NCI-H510A (cell line): ENCODE results near the gene XIRP2.
"Not testable (repeated sequence)": the region's sequence is repeated elsewhere in the genome, so short reads cannot be mapped to it uniquely, and the experiment has no call there.

ENCODE experiments used
- DNase-seq: peaks from one replicate; lab custom pipeline; 2025; lab: John Stamatoyannopoulos, UW

XIRP2 gene

GRCh38 chr2:167052825-167053224 is 164.5 kb downstream of the XIRP2 start:
- no peak for DNase-seq

DNA sequence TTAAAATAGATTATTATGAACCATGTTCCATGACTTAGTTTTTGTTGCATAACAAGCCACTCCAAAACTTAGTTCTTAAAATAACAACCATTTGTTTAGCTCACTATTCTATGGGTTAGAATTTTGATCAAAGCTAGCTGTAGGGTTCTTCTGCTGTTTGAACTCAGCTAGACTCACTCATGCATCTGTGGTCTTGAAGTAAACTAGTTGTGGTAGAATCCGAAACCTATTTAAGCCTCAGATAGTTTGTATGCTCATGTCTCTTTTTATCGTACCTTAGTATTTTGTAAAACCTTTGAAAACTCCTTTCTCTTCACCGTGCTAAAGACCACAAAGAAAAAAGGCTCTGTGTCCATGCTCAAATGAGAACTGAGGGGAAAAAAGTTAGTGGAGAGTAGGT is 166.6 kb downstream of the XIRP2 start:
- DNase-seq = no peak

- DNase-seq = no peak
These were observed 169.2 kb downstream of the XIRP2 start for GRCh38 chr2:167057446-167057845.

- DNase-seq = no peak
These were observed 170.9 kb downstream of the XIRP2 start for GRCh38 chr2:167059173-167059572.

- no peak for DNase-seq
These were observed 181.6 kb downstream of the XIRP2 start for GRCh38 chr2:167069855-167070254.

DNA sequence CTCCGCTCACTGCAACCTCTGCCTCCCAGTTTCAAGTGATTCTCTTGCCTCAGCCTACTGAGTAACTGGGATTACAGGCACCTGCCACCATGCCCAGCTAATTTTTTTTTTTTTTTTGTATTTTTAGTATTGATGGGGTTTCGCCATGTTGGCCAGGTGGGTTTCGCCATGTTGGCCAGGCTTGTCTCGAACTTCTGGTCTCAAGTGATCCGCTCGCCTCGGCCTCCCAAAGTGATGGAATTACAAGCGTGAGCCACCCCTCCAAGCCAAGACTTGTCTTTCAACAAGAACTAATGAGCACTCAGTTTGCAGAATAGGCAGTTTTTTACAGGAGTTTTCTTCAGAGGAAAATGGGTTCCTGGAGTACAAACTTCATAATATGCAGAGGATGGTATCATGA is 187.4 kb downstream of the XIRP2 start:
- DNase-seq = not testable (repeated sequence)

GRCh38 chr2:167098931-167099330 is 210.7 kb downstream of the XIRP2 start:
- not testable (repeated sequence) for DNase-seq

- DNase-seq = no peak
These were observed 212.2 kb downstream of the XIRP2 start for GRCh38 chr2:167100506-167100905.

DNA sequence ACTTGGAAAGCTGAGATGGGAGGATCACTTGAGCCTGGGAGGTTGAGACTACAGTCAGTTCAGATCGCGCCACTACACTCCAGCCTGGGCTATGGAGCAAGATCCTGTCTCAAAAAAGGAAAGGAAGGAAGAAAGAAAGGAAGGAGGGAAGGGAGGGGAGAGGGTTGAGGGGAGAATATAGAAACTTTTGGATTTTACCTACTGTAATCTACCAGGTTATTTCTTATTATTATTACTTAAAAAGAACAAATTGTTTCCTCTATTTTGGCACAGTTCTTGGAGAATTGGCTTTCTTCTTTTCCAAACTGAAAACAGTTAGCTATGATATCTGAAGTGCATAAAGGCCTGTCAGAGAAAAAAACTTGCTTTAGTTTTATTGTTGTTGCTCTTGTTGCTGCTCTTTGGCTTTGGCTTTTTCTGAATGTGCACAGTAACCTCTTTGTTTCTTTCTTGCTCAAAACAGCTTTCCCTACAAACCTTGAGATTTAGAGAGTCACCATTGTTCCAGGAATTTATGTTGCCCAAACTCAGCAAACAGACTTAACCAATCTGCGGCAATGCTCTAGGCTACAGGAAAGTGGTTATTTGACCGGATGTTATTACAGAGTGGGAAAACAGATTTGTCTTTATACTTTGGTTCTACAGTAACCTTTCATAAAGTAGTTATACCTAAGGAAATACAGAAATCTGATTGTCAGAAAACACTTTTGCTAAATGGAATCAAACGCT is 214.9 kb downstream of the XIRP2 start:
- no peak for DNase-seq

GRCh38 chr2:167103757-167104133 is 215.5 kb downstream of the XIRP2 start:
- no peak for DNase-seq

DNA sequence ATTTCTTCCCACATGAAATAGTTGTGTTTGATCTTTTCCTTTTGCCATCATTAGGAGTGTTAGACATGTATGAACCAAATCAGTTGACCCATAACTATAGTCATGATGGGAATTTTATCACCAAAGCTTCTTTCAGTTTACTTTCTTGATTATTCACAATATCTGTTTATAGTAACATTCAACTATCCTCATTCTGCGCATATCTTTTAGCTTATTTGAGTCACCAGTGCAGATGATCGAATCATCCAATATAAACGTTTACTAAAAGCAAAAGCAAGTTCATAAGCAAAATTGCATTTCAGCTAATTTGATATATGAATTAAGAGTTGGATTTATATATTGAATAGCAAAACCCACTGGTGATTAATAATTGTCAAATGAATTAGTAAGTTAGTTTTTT is 216.4 kb downstream of the XIRP2 start:
- no peak for DNase-seq

- not testable (repeated sequence) for DNase-seq
These were observed 221.4 kb downstream of the XIRP2 start for GRCh38 chr2:167109682-167110081.

DNA sequence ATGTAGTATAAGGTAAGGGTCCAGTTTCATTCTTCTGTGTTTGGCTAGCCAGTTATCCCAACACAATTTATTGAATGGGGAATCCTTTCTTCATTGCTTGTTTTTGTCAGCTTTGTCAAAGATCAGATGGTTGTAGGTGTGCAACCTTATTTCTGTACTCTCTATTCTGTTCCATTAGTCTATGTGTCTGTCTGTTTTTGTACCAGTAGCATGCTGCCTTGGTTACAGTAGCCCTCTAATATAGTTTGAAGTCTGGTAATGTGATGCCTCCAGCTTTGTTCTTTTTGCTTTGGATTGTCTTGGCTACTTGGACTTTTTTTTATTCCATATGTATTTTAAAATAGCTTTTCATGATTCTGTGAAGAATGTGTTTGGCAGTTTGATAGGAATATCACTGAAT is 222.1 kb downstream of the XIRP2 start:
- no peak for DNase-seq

- DNase-seq = no peak
These were observed 225.7 kb downstream of the XIRP2 start for GRCh38 chr2:167114018-167114417.

DNA sequence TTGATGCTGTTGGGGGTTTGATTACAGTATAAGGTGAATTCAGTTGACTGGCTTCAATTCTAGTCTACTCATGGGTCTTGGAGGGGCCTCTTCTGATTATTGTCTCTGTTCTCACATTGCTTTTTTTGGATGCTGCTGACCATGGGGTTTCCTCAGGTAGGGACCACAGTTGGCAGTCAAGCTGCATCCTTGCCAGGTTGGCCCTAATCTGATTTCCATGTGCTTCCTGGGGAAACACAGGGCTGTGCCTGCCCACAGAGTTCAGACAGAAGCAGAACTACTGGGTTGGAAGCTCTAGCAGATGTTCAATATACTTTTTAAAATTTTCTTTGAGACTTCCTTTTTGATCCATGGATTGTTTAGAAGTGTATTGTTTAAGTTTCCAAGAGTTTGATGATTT is 227.3 kb downstream of the XIRP2 start:
- DNase-seq = no peak

DNA sequence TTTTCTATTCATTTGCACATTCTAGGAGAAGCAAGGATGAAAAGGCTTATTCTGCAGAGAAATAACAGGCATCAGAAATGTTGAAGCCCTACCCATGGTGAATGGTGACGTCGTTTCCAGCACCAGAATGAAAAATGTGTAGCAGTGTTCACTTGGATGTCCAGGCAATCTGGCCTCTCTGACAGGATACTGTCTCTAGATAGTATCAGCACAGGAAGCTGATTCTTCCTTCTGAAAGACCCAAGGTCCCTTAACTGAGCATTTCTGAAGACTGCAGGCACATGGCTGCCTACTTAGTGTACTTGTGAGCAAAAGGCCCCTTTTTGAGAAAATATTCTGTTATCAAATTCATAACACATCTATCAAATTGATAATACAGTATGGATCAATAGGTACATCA is 234.1 kb downstream of the XIRP2 start:
- no peak for DNase-seq

- DNase-seq = no peak
These were observed 237.9 kb downstream of the XIRP2 start for GRCh38 chr2:167126165-167126564.

DNA sequence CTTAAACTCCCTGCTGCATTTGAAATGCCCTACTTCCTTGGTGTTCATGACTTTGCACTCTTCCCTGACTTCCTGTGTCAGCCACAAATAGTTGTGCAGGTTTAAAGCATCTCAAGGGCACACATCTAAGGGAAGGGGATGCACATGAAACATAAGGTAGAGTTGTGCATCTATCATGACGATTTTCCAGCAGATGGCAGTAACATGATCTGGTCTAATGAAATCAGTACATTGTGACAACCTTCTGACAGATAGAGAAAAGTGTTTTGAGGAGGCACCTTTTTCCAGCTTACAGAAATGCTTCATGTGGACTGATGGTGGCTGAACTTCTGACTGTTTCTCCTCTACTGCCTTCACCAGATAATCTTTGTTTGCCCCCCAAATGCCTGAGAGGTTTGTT is 238.9 kb downstream of the XIRP2 start:
- no peak for DNase-seq

DNA sequence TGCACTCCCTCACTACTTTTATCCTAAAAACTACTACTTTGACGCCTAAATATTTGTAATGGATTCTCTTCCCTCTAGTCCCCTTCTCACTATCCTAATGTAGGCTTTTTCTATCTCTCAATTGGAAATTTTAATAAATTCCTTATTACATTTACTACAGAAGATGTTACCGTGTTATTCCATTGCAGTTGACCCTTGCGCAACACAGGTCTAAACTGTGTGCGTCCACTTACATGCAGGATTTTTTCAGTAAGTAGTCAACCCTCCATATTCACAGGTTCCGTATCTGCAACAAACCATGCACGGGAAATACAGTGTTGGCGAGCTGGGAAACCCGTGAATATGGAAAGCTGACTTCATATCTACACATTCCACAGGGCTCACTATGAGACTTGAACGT is 239.8 kb downstream of the XIRP2 start:
- no peak for DNase-seq

DNA sequence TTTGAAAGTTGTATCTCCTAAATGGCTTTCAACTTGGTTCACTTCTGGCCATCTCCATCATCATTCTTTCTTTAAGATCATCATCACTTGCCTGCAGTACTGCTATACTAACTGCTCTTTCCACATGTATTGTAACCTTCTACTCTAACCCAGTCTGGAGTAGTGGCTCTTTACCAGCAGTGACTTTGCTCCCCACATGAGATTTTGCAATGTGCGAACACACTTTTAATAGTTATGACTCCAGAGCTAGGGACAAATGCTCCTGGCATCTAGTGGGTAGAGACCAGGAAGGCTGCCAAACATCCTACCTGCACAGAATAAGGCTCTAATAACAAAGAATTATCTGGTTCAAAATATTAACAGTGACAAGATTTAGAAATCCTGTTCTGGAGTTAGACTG is 243.8 kb downstream of the XIRP2 start:
- DNase-seq = no peak

DNA sequence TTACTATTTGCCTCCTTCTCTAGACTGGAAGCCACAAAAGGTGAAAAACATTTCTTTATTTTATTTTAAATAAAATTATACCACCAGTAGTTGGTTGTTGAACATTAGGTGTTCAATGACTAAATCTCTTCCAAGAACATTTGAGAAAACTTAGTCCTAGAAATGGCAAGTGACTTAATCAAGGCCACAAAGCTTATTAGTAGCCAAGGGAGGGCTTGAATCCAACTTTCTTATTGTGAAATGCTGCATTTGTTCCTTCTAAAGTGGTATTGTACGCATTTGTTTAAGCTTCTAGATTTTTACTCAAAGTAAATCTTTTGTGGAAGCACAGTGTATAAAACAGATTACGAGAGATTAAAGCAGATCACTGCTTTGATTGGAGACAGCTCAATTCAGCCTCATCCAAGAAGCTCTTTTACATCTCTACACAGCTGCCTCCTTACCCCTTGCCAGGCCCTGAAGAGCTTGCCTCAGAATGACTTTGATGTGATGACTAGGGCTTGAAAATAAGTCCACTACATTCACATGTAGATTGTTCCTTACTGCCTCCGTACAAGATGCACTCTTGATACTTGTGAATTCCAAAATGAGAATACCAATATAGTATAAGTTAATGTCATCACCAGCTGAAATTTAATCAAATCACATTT is 244.8 kb downstream of the XIRP2 start:
- no peak for DNase-seq

DNA sequence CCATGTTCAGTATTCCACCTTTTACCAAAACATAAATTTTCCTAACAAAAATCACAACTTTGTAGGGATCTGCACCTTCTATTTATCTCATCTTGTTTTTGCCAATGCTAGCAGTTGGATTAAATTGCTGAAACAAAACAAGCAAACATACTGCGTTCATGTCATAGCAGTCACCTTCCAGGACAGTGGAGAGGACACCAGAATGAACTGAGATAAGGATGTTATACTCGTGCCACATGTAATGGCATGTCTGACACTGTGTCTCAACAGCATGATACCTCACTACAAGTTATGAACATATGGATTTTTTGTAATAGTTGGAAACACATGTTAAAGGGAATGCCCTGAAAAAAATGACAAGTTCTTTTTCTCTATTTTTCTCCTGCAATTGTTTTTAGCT is 245.3 kb downstream of the XIRP2 start:
- no peak for DNase-seq

DNA sequence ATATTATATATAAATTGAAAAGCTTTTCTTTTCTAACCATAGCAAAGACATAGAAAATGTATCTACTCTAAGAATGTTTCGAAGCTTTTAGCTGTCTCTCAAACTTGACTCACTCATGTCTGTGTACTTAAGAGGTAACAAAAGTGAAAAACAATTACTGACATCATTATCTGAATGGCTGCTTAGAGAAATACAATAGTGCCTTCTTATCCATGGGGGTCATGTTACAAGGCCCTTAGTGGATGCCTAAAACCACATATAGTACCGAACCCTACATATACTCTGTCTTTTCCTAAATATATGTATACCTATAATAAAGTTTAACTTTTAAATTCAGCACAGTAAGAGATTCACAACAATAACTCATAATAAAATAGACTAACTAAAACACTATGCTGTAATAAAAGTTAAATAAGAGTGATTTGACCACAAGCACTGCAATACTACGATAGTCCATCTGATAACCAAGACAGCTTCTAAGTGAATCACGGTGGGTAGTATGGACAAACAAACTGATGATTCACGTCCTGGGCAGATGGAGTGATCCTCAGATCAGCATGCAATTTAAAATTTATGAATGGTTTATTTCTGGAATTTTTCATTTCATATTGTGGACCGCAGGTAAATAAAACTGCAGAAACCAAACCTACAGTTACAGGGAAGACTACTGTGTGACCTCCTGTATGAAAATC is 246.2 kb downstream of the XIRP2 start:
- DNase-seq = no peak
